K562 (cell line): ENCODE data around the gene L3HYPDH. TPM values are rescaled to one million over a fixed set of nuclear protein-coding genes. Genes with fewer than 3 reads are reported as not detected.

Experiments used
- BCL6 ChIP-seq: fragments of 250-450 bp; sonication (Bioruptor Pico); IDR thresholded peaks from 2 replicates; pipeline ENCODE4 v1.4.0; 2020
- BCOR ChIP-seq: fragments of 450-650 bp; IDR thresholded peaks from 2 replicates; pipeline ENCODE4 v1.6.1; 2016
- CC2D1A ChIP-seq: fragments of 450-650 bp; IDR thresholded peaks from 2 replicates; pipeline ENCODE4 v1.6.1; 2017; ENCODE audit warnings: mild to moderate bottlenecking
- CCAR2 ChIP-seq: fragments of 200-400 bp; formaldehyde crosslinking; IDR thresholded peaks from 2 replicates; pipeline ENCODE4 v1.6.1; 2017; ENCODE audit warnings: mild to moderate bottlenecking, low read depth, low read length
- CREB3 ChIP-seq: fragments of 450-650 bp; conservative IDR thresholded peaks from 2 replicates; pipeline ENCODE4 v1.6.1; 2016; ENCODE audit warnings: missing genetic modification characterization, low read depth, mild to moderate bottlenecking, missing compliant biosample characterization, moderate library complexity
- EP300 ChIP-seq: IDR thresholded peaks from 2 replicates; pipeline ENCODE4 v1.6.1; 2012; ENCODE audit warnings: low read length, improper control_type of control experiment
- FOXJ2 ChIP-seq: fragments of 200-800 bp; sonication (Bioruptor generic); IDR thresholded peaks from 2 replicates; pipeline ENCODE4 v1.6.1; 2016; ENCODE audit warnings: missing genetic modification characterization, missing compliant biosample characterization
- MAFF ChIP-seq: IDR thresholded peaks from 2 replicates; pipeline ENCODE4 v1.6.1; 2012; ENCODE audit warnings: low read length, improper control_type of control experiment
- MTA3 ChIP-seq: fragments of 450-650 bp; formaldehyde crosslinking; IDR thresholded peaks from 2 replicates; pipeline ENCODE4 v1.6.1; 2017; ENCODE audit warnings: mild to moderate bottlenecking, borderline replicate concordance
- NEUROD1 ChIP-seq: fragments of 150-350 bp; IDR thresholded peaks from 2 replicates; pipeline ENCODE4 v1.6.1; 2014; ENCODE audit warnings: borderline replicate concordance, low read length, low read depth; ENCODE audit not compliant: partially characterized antibody
- NFE2 ChIP-seq: IDR thresholded peaks from 2 replicates; pipeline ENCODE4 v1.6.1; 2014; ENCODE audit warnings: antibody characterized with exemption, low read depth
- PML ChIP-seq: IDR thresholded peaks from 2 replicates; pipeline ENCODE4 v1.6.1; 2012; ENCODE audit warnings: low read length, inconsistent platforms
- ZNF830 ChIP-seq: fragments of 250-450 bp; sonication (Bioruptor Pico); IDR thresholded peaks from 2 replicates; pipeline ENCODE4 v1.5.0; 2021; ENCODE audit warnings: mild to moderate bottlenecking
- polyA plus RNA-seq, 8 experiments: library from polyadenylated mRNA; depleted of rRNA in 4 of 8; stranded (reverse) in 5 of 8; unstranded in 3 of 8; fragments of >200 nt; fragmentation: Nextera tagmentation in 2 of 8; fragmentation: Illumina TruSeq in 1 of 8; extraction: Ambion mirVana in 2 of 8; extraction: Trizol in 1 of 8; gene quantifications; 2 replicates each; pipeline versions ENCODE4 v1.2.1 to v1.2.3, GENCODE V29; 2011 to 2014; ENCODE audit warnings: inconsistent platforms in 1 of 8, missing spikeins in 1 of 8
- total RNA-seq, 7 experiments: library from RNA; depleted of rRNA in 6 of 7; stranded (reverse); fragments of >200 nt in 6 of 7; fragmentation: Illumina TruSeq in 2 of 7; extraction: Trizol in 2 of 7; gene quantifications; 2 replicates each; pipeline versions ENCODE4 v1.2.1 to v1.2.3, GENCODE V29; 2011 to 2021; ENCODE audit warnings: low replicate concordance in 1 of 7
- TF ChIP-seq, protein P1 (sequence below): sonication (generic); formaldehyde crosslinking; IDR thresholded peaks from 2 replicates; pipeline ENCODE4 v1.8.0; 2022; ENCODE audit warnings: missing genetic modification reagents, mild to moderate bottlenecking, moderate library complexity, borderline replicate concordance
- TF ChIP-seq, protein P2 (sequence below): fragments of 200-800 bp; sonication (Bioruptor generic); IDR thresholded peaks from 2 replicates; pipeline ENCODE4 v1.6.1; 2016; ENCODE audit warnings: missing genetic modification characterization, missing compliant biosample characterization
- TF ChIP-seq, protein P3 (sequence below): fragments of 450-650 bp; conservative IDR thresholded peaks from 2 replicates; pipeline ENCODE4 v1.6.1; 2016; ENCODE audit warnings: missing genetic modification characterization, low read depth, mild to moderate bottlenecking, control low read depth, missing compliant biosample characterization
- TF ChIP-seq, protein P4 (sequence below): fragments of 450-650 bp; IDR thresholded peaks from 2 replicates; pipeline ENCODE4 v1.6.1; 2017; ENCODE audit warnings: mild to moderate bottlenecking, moderate library complexity

Gene L3HYPDH
- total and polyA plus RNA-seq, 9 of the 15 experiments (the other 6 are each of a cell fraction or from before 2014, with no cell fraction given), result 12.8 to 36.5 (median 19.3) TPM

- TF ChIP-seq, protein P1, sequence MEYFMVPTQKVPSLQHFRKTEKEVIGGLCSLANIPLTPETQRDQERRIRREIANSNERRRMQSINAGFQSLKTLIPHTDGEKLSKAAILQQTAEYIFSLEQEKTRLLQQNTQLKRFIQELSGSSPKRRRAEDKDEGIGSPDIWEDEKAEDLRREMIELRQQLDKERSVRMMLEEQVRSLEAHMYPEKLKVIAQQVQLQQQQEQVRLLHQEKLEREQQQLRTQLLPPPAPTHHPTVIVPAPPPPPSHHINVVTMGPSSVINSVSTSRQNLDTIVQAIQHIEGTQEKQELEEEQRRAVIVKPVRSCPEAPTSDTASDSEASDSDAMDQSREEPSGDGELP (CRISPR knock-in tag), result no peak
- TF ChIP-seq EP300 (no peak), NFE2 (peak; percentile 72), FOXJ2 (tag) (no peak), CC2D1A (no peak), ZNF830 (CRISPR knock-in tag) (no peak), CCAR2 (no peak), NEUROD1 (no peak), PML (no peak), BCOR (peak; percentile 66; the same call in 1 of the 2 replicates), MTA3 (no peak), CREB3 (tag) (no peak), BCL6 (CRISPR knock-in tag) (no peak), MAFF (peak; percentile 47; the same call in 1 of the 2 replicates)
- TF ChIP-seq, protein P2, sequence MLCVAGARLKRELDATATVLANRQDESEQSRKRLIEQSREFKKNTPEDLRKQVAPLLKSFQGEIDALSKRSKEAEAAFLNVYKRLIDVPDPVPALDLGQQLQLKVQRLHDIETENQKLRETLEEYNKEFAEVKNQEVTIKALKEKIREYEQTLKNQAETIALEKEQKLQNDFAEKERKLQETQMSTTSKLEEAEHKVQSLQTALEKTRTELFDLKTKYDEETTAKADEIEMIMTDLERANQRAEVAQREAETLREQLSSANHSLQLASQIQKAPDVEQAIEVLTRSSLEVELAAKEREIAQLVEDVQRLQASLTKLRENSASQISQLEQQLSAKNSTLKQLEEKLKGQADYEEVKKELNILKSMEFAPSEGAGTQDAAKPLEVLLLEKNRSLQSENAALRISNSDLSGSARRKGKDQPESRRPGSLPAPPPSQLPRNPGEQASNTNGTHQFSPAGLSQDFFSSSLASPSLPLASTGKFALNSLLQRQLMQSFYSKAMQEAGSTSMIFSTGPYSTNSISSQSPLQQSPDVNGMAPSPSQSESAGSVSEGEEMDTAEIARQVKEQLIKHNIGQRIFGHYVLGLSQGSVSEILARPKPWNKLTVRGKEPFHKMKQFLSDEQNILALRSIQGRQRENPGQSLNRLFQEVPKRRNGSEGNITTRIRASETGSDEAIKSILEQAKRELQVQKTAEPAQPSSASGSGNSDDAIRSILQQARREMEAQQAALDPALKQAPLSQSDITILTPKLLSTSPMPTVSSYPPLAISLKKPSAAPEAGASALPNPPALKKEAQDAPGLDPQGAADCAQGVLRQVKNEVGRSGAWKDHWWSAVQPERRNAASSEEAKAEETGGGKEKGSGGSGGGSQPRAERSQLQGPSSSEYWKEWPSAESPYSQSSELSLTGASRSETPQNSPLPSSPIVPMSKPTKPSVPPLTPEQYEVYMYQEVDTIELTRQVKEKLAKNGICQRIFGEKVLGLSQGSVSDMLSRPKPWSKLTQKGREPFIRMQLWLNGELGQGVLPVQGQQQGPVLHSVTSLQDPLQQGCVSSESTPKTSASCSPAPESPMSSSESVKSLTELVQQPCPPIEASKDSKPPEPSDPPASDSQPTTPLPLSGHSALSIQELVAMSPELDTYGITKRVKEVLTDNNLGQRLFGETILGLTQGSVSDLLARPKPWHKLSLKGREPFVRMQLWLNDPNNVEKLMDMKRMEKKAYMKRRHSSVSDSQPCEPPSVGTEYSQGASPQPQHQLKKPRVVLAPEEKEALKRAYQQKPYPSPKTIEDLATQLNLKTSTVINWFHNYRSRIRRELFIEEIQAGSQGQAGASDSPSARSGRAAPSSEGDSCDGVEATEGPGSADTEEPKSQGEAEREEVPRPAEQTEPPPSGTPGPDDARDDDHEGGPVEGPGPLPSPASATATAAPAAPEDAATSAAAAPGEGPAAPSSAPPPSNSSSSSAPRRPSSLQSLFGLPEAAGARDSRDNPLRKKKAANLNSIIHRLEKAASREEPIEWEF, result no peak
- TF ChIP-seq, protein P3, sequence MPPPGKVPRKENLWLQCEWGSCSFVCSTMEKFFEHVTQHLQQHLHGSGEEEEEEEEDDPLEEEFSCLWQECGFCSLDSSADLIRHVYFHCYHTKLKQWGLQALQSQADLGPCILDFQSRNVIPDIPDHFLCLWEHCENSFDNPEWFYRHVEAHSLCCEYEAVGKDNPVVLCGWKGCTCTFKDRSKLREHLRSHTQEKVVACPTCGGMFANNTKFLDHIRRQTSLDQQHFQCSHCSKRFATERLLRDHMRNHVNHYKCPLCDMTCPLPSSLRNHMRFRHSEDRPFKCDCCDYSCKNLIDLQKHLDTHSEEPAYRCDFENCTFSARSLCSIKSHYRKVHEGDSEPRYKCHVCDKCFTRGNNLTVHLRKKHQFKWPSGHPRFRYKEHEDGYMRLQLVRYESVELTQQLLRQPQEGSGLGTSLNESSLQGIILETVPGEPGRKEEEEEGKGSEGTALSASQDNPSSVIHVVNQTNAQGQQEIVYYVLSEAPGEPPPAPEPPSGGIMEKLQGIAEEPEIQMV (tag), result no peak
- TF ChIP-seq, protein P4, sequence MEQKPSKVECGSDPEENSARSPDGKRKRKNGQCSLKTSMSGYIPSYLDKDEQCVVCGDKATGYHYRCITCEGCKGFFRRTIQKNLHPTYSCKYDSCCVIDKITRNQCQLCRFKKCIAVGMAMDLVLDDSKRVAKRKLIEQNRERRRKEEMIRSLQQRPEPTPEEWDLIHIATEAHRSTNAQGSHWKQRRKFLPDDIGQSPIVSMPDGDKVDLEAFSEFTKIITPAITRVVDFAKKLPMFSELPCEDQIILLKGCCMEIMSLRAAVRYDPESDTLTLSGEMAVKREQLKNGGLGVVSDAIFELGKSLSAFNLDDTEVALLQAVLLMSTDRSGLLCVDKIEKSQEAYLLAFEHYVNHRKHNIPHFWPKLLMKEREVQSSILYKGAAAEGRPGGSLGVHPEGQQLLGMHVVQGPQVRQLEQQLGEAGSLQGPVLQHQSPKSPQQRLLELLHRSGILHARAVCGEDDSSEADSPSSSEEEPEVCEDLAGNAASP, result no peak
Measured at GRCh38 chr14:59482541-59483331, 1.5 kb downstream of the L3HYPDH start (continued).
